HG03159 (cell line): ENCODE data around the gene TCF12.
"Not testable (repeated sequence)": the region's sequence is repeated elsewhere in the genome, so short reads cannot be mapped to it uniquely, and the experiment has no call there.

Experiments
- ATAC-seq: cut with Tn5 transposase; IDR thresholded peaks from one replicate; pipeline ENCODE4 v1.9.1; 2021; ENCODE audit warnings: mild to moderate bottlenecking, moderate library complexity; ENCODE audit not compliant: unreplicated experiment

TCF12 gene

GRCh38 chr15:57158997-57159668 lies 240.7 kb downstream of the TCF12 start:
- ATAC-seq: no peak

- ATAC-seq: no peak
Measured at GRCh38 chr15:57159767-57160166, 241.3 kb downstream of the TCF12 start.

- no peak for ATAC-seq
Measured at GRCh38 chr15:57160823-57161560, 242.5 kb downstream of the TCF12 start.

- not testable (repeated sequence) for ATAC-seq
Measured at GRCh38 chr15:57164251-57164650, 245.8 kb downstream of the TCF12 start.

GRCh38 chr15:57165992-57166391 lies 247.5 kb downstream of the TCF12 start:
- ATAC-seq: no peak

GRCh38 chr15:57167821-57168395 lies 249.5 kb downstream of the TCF12 start:
- ATAC-seq: no peak

- no peak for ATAC-seq
Measured at GRCh38 chr15:57169643-57170042, 251.2 kb downstream of the TCF12 start.

GRCh38 chr15:57171426-57171825 lies 253.0 kb downstream of the TCF12 start:
- ATAC-seq: no peak

- no peak for ATAC-seq
Measured at GRCh38 chr15:57172925-57173324, 254.5 kb downstream of the TCF12 start.

- ATAC-seq: no peak
Measured at GRCh38 chr15:57183041-57183440, 264.6 kb downstream of the TCF12 start.

GRCh38 chr15:57183614-57184344 lies 265.3 kb downstream of the TCF12 start:
- no peak for ATAC-seq

GRCh38 chr15:57184502-57184901 lies 266.1 kb downstream of the TCF12 start:
- no peak for ATAC-seq

GRCh38 chr15:57185507-57186074 lies 267.1 kb downstream of the TCF12 start:
- ATAC-seq: no peak

GRCh38 chr15:57189466-57189865 lies 271.0 kb downstream of the TCF12 start:
- ATAC-seq: no peak

- no peak for ATAC-seq
Measured at GRCh38 chr15:57190208-57190607, 271.8 kb downstream of the TCF12 start.

GRCh38 chr15:57193161-57193560 lies 274.7 kb downstream of the TCF12 start:
- ATAC-seq: no peak

GRCh38 chr15:57195326-57195725 lies 276.9 kb downstream of the TCF12 start:
- ATAC-seq: no peak

GRCh38 chr15:57196865-57197264 lies 278.4 kb downstream of the TCF12 start:
- ATAC-seq: no peak

GRCh38 chr15:57198131-57198530 lies 279.7 kb downstream of the TCF12 start:
- no peak for ATAC-seq

GRCh38 chr15:57198654-57199291 lies 280.3 kb downstream of the TCF12 start:
- ATAC-seq: no peak

- ATAC-seq: no peak
Measured at GRCh38 chr15:57201578-57201977, 283.1 kb downstream of the TCF12 start.
